TTC549 (cell line): ENCODE data around the gene CPLX3.

Experiments
- FAIRE-seq: peaks from 2 replicates; lab custom pipeline; 2012; peaks lifted over from hg19 to GRCh38; lab: Jason Lieb, UNC

Gene CPLX3

DNA sequence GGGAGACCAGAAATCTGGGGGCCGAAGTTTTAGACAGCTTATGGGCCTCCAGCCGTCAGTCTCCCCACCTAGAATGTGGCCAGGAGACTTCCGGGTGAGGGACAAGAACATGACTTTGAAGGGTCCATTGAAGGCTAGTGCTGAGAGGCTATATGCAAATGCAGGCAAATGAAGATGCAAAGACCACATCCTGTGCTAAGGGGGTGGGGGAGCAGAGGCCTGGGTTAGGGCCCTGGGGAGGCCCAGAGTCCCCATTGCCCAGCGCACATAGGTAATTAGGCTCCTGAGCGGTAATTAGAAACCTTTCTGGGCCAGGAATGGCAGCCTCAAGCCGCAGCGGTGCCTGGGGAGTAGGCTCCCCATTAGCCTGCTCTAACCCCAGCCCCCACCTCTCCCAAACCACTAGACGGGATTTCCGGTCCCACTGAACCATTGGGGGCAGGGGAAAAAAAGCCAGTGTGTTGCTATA, 37.7 kb upstream of the CPLX3 start:
- no peak for FAIRE-seq

DNA sequence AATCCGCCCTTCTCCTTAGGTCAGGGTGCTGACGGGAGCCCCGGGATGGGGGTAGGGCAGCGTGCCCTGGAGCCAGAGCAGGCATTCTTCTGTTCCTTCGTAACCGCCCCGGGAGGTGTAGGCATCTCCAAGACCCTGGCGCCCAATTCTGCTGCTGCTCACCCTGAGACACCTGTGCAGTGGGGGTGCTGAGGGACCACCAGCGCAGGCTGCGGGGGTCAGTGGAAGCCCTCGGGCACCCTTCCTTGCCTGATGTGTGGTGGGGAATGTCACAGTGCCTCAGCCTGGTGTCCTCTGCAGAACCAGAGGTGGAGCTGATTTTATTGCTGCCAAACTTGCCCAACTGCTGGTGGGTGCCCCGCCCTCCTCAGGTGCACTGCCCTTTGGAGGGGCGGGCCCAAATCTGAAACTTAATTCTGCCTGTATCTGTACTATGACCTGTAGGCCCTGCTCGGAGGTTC, 37.2 kb upstream of the CPLX3 start:
- FAIRE-seq, result no peak

DNA sequence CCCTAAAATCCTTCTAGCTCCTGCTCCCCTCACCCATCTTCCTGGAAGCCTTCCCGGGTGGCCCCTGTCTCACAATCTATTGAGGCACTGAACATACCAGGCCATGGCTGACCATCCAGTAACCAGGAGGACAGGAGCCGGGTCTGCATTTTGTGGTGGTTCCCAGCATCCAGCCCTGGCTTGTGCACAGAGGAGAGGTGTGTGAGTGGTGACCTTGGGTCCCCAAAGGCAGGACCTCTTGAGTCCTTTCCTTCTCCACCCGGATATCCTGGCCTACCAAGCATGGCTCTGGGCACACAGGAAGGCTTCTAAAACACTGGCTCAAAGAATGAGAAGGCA, 36.7 kb upstream of the CPLX3 start:
- FAIRE-seq, result no peak

- FAIRE-seq, result no peak
Measured at GRCh38 chr15:74790080-74790916, 36.1 kb upstream of the CPLX3 start.

DNA sequence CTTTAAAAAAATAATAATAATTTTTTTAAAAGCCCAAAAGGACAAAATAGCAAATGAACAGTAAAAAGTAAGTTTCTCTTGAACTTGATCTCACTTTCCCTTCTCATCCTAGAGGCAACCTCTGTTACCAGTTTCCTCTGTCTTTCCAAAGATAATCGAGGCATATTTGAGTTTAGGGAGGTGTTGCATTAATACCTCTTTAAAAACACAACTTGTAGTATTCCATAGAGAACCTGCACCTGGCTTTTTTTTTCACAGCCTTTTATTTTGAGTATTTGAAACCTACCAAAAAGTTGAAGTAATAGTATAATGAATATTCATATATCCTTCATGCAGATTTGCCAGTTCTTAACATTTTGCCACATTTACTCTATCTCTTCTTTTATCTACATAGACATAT, 35.4 kb upstream of the CPLX3 start:
- no peak for FAIRE-seq

- FAIRE-seq, result no peak
Measured at GRCh38 chr15:74791667-74792066, 34.8 kb upstream of the CPLX3 start.

DNA sequence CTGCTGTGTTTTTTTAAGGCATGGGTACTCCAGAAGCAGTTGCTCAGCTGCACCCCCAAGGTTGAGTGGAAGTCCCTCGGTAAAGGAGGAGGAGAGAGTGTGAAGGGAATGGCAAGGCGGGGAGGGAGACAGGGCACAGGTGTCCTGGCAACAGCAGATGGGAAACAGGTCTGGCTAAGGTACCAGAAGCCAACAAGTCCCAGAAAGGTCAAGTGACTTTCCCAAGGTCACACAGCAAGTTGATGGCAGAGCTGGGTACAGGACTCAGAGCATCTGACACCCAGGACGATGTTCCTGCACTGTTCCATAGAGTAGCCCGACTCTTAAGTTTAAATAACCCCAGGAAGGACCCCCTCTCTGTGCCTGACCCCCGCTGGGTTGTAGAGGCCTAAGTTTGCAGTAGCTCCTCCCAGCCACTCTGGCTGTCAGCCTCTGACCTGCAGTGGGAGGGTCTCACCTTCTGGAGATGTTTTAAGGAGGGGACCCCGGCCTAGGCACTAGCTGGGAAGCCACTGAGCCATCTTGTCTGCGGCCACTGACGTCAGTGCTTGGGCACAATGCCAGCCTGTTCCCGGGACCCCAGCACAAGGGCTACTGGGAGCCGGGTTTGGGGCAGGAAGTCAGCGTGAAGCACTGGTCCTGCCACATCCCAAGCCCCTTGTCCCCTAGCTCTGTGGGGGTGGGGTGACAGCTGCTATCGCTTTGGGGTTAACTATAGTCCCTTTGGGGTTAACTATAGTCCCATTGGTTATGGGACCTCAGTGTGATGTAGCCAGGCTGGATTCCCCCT, 34.0 kb upstream of the CPLX3 start:
- no peak for FAIRE-seq

DNA sequence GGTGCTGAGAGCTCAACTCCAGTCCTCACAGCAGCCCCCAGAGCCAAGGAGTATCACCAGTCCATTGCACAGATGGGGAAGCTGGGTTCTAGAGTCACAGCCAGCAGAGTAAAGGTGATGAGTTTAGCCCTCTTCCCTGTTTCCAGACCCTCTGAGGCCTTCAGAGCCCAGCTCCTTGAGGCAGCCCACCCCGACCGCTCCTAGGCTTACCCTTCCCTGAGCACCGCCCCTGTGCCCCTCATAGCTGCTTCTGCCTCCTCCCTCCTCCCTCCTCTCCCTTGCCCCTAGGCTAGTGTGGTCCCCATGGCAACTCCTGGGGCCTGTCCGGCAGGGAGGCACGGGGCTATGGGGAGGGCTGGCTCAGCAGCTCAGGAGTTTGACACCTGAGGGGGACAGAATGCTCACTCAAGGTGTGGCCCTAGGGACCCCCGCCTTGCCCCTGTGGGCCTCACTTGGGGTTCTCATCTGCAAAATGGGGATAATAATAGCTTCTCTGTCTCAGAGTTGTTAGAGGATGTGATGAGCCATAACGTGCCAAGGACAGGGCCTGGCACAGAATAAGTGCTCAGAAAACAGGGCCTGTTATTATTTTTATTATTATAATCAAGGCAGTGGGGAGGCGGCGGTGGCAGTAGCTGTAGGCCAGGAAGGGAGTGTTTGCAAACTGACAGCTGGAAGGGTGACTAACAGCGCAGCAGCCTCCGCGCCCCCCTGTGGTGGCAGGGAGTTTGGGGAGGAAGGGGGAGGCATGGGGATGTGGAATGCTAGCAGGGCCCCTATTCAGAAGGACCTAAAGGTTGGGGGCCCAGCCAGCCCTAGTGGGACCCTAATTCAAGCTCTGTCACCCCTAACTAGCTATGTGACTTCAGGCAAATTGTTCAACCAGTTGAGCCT, 33.0 kb upstream of the CPLX3 start:
- FAIRE-seq, result no peak

GRCh38 chr15:74794248-74794969, 32.0 kb upstream of the CPLX3 start:
- no peak for FAIRE-seq

GRCh38 chr15:74794970-74795349, 31.5 kb upstream of the CPLX3 start:
- FAIRE-seq, result no peak

DNA sequence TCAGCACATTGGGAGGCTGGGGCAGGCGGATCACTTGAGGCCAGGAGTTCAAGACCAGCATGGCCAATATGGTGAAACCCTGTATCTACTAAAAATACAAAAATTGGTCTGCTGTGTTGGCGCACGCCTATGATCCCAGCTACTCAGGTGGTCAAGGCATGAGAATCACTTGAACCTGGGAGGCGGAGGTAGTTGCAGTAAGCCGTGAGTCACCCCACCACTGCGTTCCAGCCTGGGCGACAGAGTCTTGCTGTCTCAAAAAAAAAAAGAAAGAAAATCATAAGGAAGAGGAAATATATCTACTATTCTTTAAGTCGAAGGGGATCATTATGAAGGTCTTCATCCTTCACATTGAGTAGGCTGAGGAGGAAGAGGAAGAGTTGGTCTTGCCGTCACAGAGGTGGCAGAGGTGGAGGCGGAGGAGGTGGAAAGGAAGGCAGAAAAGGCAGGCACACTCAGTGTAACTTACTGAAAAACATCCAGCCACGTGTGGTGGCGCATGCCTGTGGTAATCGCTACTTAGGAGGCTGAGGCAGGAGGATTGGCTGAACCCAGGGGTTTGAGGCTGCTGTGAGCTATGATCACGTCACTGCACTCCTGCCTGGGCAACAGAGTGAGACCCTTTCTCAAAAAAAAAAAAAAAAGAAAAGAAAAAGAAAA, 30.3 kb upstream of the CPLX3 start:
- FAIRE-seq, result no peak

- FAIRE-seq, result no peak
Measured at GRCh38 chr15:74798388-74799254, 27.8 kb upstream of the CPLX3 start.

DNA sequence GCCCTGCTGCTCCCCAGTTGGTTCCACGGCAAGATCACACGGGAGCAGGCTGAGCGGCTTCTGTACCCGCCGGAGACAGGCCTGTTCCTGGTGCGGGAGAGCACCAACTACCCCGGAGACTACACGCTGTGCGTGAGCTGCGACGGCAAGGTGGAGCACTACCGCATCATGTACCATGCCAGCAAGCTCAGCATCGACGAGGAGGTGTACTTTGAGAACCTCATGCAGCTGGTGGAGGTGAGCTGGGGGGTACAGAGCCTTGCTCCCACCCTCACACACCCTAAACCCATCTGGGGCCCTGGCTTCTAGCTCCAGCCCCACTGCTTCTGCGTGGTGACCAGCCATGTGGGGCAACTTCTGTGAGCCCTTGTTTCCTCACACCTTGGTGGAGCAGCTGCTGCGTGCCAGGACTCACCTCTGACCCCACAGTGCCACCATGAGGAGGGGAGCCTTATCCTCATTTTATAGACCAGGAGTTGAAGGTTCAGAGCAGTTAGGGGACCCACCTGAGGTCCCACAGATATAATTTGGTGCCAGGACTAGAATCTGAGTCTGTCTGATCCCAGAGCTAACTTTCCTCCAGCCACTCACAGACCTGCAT, 27.1 kb upstream of the CPLX3 start:
- no peak for FAIRE-seq

GRCh38 chr15:74799856-74800558, 26.4 kb upstream of the CPLX3 start:
- FAIRE-seq, result no peak

GRCh38 chr15:74800559-74801094, 25.8 kb upstream of the CPLX3 start:
- FAIRE-seq, result no peak

DNA sequence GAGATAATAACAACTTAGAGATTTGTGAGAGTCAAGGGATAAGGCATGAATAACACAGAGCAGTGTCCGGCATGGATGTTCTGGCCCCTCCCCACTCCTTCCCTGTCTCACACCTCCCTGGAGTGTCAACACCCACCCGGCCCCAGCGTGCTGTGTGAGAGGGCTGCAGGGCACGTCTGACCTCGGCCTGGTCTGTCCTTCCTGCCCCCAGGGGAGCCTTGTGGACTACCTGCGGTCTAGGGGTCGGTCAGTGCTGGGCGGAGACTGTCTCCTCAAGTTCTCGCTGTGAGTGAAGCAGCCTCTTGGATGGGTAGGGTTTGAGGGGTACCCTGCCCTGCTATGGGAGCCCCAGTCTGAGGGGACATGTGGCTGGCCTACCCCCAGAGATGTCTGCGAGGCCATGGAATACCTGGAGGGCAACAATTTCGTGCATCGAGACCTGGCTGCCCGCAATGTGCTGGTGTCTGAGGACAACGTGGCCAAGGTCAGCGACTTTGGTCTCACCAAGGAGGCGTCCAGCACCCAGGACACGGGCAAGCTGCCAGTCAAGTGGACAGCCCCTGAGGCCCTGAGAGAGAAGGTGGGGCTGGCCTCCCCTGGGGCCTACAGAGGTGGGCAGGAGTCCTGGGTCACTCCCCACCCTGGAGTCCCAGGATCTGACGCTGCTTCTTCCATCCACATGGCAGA, 25.0 kb upstream of the CPLX3 start:
- no peak for FAIRE-seq

DNA sequence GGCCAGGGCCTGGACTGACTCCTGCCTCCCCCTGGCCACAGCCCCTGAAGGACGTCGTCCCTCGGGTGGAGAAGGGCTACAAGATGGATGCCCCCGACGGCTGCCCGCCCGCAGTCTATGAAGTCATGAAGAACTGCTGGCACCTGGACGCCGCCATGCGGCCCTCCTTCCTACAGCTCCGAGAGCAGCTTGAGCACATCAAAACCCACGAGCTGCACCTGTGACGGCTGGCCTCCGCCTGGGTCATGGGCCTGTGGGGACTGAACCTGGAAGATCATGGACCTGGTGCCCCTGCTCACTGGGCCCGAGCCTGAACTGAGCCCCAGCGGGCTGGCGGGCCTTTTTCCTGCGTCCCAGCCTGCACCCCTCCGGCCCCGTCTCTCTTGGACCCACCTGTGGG, 24.1 kb upstream of the CPLX3 start:
- no peak for FAIRE-seq

GRCh38 chr15:74802862-74803447, 23.5 kb upstream of the CPLX3 start:
- no peak for FAIRE-seq
